ENCODE measurements around the gene SLC9C2.
"Not testable (repeated sequence)": the region's sequence is repeated elsewhere in the genome, so short reads cannot be mapped to it uniquely, and the experiment has no call there.

- not testable (repeated sequence) for TF ChIP-seq EZH2phosphoT487 (IDR thresholded peaks at IDR 0.05; ENCODE audit: low read length); EZH2 (optimal IDR thresholded peaks at IDR 0.05; ENCODE audit: low read depth, low read length)
- TF ChIP-seq, protein P1, sequence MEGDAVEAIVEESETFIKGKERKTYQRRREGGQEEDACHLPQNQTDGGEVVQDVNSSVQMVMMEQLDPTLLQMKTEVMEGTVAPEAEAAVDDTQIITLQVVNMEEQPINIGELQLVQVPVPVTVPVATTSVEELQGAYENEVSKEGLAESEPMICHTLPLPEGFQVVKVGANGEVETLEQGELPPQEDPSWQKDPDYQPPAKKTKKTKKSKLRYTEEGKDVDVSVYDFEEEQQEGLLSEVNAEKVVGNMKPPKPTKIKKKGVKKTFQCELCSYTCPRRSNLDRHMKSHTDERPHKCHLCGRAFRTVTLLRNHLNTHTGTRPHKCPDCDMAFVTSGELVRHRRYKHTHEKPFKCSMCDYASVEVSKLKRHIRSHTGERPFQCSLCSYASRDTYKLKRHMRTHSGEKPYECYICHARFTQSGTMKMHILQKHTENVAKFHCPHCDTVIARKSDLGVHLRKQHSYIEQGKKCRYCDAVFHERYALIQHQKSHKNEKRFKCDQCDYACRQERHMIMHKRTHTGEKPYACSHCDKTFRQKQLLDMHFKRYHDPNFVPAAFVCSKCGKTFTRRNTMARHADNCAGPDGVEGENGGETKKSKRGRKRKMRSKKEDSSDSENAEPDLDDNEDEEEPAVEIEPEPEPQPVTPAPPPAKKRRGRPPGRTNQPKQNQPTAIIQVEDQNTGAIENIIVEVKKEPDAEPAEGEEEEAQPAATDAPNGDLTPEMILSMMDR (IDR thresholded peaks at IDR 0.05; ENCODE audit: low read length), result not testable (repeated sequence)
These were observed 109.7 kb downstream of the SLC9C2 start for GRCh38 chr1:173493125-173493524.

Data from MM.1S (cell line).